GM06990 (cell line): ENCODE measurements around the gene BCS1L.
"Not testable (repeated sequence)": the region's sequence is repeated elsewhere in the genome, so short reads cannot be mapped to it uniquely, and the experiment has no call there.

Experiments
- DNase-seq: peaks from one replicate; pipeline ENCODE4 v3.0.0-alpha.2; 2011; ENCODE audit not compliant: insufficient read length; ENCODE audit errors: extremely low read depth
- H3K27me3 ChIP-seq: replicated peaks from 2 replicates; pipeline ENCODE4 v1.6.0; 2011; ENCODE audit warnings: low read length; ENCODE audit not compliant: control insufficient read depth, insufficient read depth
- H3K36me3 ChIP-seq: 2 replicates; pipeline ENCODE4 v1.5.1; 2011; ENCODE audit warnings: low read length; ENCODE audit not compliant: control insufficient read depth, insufficient read depth
- H3K4me3 ChIP-seq: replicated peaks from 2 replicates; pipeline ENCODE4 v1.5.1; 2011; ENCODE audit warnings: low read depth, mild to moderate bottlenecking, control low read depth, low read length
- CTCF ChIP-seq: IDR thresholded peaks from 2 replicates; pipeline ENCODE4 v1.5.1; 2011; ENCODE audit warnings: low read length, control low read depth, mild to moderate bottlenecking, inconsistent platforms; ENCODE audit not compliant: insufficient read depth, poor library complexity, severe bottlenecking

BCS1L gene

GRCh38 chr2:218680061-218680460 lies 20.6 kb downstream of the BCS1L start:
- Histone ChIP-seq H3K27me3 (no peaks in the 10 kb centered on the region), H3K36me3 (no peaks in the 10 kb centered on the region; the same call in 1 of the 2 replicates)
- TF ChIP-seq CTCF = no peak

GRCh38 chr2:218687400-218688060 lies 28.0 kb downstream of the BCS1L start:
- not testable (repeated sequence) for H3K36me3 ChIP-seq, H3K4me3 ChIP-seq, DNase-seq, H3K27me3 ChIP-seq
- TF ChIP-seq CTCF = peak; percentile 63

More at GRCh38 chr2:218680061-218680460, 20.6 kb downstream of the BCS1L start:
- no peak overlapping the region for H3K4me3 ChIP-seq
- no peak for DNase-seq

- peaks cover 7% of the 10 kb centered on the region for H3K36me3 ChIP-seq
- TF ChIP-seq CTCF = no peak
- no peak overlapping the region for H3K4me3 ChIP-seq
- H3K27me3 ChIP-seq = no peaks in the 10 kb centered on the region
- no peak for DNase-seq
Observed at GRCh38 chr2:218691234-218691633, 31.8 kb downstream of the BCS1L start.

- Histone ChIP-seq H3K4me3 (no peak overlapping the region), H3K27me3 (no peaks in the 10 kb centered on the region), H3K36me3 (peaks cover 8% of the 10 kb centered on the region)
- no peak for DNase-seq
- no peak for TF ChIP-seq CTCF
Observed at GRCh38 chr2:218694405-218695145, 35.1 kb downstream of the BCS1L start.

GRCh38 chr2:218698885-218699284 lies 39.4 kb downstream of the BCS1L start:
- Histone ChIP-seq H3K27me3 (no peaks in the 10 kb centered on the region), H3K4me3 (no peak overlapping the region), H3K36me3 (peaks cover 6% of the 10 kb centered on the region)
- TF ChIP-seq CTCF = no peak
- no peak for DNase-seq

GRCh38 chr2:218701806-218702205 lies 42.3 kb downstream of the BCS1L start:
- TF ChIP-seq CTCF = no peak
- H3K27me3 ChIP-seq = no peaks in the 10 kb centered on the region
- no peak overlapping the region for H3K4me3 ChIP-seq
- DNase-seq = no peak
- peaks cover 3% of the 10 kb centered on the region for H3K36me3 ChIP-seq
